GM12872 (cell line): ENCODE results near the gene CACNA2D2.

ENCODE experiments used
- TF ChIP-seq, protein P1 (sequence below): IDR thresholded peaks from 3 replicates; pipeline ENCODE4 v1.5.1; 2011; ENCODE audit warnings: low read depth, mild to moderate bottlenecking, low read length, moderate library complexity; ENCODE audit not compliant: insufficient read depth

CACNA2D2 gene

GRCh38 chr3:50523279-50523811 is 19.9 kb upstream of the CACNA2D2 start:
- TF ChIP-seq, protein P1, sequence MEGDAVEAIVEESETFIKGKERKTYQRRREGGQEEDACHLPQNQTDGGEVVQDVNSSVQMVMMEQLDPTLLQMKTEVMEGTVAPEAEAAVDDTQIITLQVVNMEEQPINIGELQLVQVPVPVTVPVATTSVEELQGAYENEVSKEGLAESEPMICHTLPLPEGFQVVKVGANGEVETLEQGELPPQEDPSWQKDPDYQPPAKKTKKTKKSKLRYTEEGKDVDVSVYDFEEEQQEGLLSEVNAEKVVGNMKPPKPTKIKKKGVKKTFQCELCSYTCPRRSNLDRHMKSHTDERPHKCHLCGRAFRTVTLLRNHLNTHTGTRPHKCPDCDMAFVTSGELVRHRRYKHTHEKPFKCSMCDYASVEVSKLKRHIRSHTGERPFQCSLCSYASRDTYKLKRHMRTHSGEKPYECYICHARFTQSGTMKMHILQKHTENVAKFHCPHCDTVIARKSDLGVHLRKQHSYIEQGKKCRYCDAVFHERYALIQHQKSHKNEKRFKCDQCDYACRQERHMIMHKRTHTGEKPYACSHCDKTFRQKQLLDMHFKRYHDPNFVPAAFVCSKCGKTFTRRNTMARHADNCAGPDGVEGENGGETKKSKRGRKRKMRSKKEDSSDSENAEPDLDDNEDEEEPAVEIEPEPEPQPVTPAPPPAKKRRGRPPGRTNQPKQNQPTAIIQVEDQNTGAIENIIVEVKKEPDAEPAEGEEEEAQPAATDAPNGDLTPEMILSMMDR = no peak

GRCh38 chr3:50521572-50521971 is 18.1 kb upstream of the CACNA2D2 start:
- TF ChIP-seq, protein P1 = no peak

DNA sequence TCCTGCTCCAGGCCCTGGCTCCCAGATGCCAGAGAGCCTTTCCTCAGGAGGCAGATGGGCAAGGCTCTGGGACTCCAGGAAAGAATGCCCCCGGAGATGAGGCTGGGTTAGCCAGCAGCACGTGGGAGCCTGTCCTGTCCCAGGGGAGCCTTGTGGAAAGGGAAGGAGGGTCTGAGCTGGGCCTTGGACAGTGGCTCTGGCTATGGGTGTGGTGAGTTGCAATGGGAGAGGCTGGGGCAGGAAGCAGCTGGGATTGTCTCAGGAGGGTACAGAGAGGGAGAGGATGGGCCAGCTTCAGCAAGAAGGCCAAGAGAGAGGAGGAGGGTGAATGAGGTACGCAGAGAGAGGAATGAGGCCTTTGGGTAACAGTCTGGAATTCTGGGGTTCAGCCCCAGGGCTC is 17.4 kb upstream of the CACNA2D2 start:
- TF ChIP-seq, protein P1 = no peak

DNA sequence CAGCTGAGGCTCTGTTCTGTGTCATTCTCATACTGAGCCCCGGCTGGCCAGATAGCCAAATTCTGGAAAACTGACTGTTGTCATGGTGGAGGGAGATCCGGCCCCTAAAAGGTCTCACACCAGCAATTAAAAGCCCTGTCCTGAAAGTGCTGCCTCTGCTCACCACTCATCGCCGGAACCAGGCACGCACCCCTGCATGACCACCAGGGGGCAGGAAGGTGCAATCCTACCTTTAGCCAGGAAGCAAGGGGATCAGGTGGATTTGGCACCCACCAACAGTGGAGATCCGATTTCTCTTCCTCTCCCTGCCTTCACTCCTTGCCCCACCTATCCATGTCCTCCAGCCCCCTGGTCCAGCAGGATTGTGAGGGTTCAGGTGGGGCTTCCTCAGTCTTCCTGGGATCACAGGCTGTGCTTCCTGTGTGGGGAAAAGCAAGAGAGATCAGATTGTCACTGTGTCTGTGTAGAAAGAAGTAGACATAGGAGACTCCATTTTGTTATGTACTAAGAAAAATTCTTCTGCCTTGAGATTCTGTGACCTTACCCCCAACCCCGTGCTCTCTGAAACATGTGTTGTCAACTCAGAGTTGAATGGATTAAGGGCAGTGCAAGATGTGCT is 16.1 kb upstream of the CACNA2D2 start:
- TF ChIP-seq, protein P1 = peak; percentile 98

- TF ChIP-seq, protein P1 = no peak
Observed at GRCh38 chr3:50518436-50518835, 15.0 kb upstream of the CACNA2D2 start.

DNA sequence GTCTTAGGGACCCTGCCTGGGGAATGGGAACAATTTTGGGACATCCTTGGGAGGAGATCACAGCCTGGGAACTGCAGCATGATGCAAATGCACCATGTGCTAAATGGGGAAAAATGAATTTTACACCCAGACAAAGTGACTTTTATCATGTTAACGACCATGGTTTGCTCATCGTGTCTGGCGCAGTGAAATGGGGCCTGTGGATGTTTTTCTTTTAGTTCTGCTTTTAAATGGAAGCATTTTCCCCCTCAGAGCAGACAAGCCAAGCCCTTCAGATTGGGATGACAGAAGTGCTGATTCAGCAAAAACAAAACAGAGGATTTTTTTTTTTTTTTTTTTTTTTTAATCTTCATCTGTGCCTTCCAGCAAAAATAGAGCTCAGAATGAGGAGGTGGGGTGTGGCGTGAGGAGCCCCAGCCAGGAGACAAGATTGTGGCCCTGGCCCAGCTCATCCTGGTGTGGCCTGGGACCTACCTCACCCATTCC is 14.3 kb upstream of the CACNA2D2 start:
- TF ChIP-seq, protein P1 = no peak

GRCh38 chr3:50516440-50516871 is 13.0 kb upstream of the CACNA2D2 start:
- TF ChIP-seq, protein P1 = no peak
